Activated T-helper 17 cell treated with anti-CD3 and anti-CD28 coated beads, Interleukin-2, amount 50 U/mL, for 72 hours (primary cell): ENCODE data around the gene RPUSD1. TPM values are rescaled to one million over a fixed set of nuclear protein-coding genes. Genes with fewer than 3 reads are reported as not detected.
"Not testable (repeated sequence)": the region's sequence is repeated elsewhere in the genome, so short reads cannot be mapped to it uniquely, and the experiment has no call there.

ENCODE experiments used
- ATAC-seq: fragments of 150-1000 bp; cut with Tn5 transposase; replicated peaks from 2 replicates; pipeline ENCODE4 v1.10.0; 2021; ENCODE audit warnings: mild to moderate bottlenecking, moderate library complexity
- H3K27ac Mint-ChIP-seq: one replicate; pipeline ENCODE4 v1.8.0; 2022; ENCODE audit warnings: mixed read lengths
- H3K27me3 Mint-ChIP-seq: one replicate; pipeline ENCODE4 v1.8.0; 2022; ENCODE audit warnings: mixed read lengths
- H3K36me3 Mint-ChIP-seq: one replicate; pipeline ENCODE4 v1.8.0; 2022; ENCODE audit warnings: low read depth, mild to moderate bottlenecking, mixed read lengths
- H3K4me1 Mint-ChIP-seq: one replicate; pipeline ENCODE4 v1.8.0; 2022; ENCODE audit warnings: mixed read lengths
- H3K4me3 Mint-ChIP-seq: one replicate; pipeline ENCODE4 v1.8.0; 2022; ENCODE audit warnings: mild to moderate bottlenecking, mixed read lengths
- H3K9me3 Mint-ChIP-seq: one replicate; pipeline ENCODE4 v1.8.0; 2022; ENCODE audit warnings: mixed read lengths
- total RNA-seq, 2 donors: library from RNA; stranded (reverse); gene quantifications; one replicate each; pipeline ENCODE4 v1.2.3, GENCODE V29; 2022

Gene RPUSD1
- total RNA-seq, 2 donors from 2014 or later = 13.2 to 40.6 TPM

DNA sequence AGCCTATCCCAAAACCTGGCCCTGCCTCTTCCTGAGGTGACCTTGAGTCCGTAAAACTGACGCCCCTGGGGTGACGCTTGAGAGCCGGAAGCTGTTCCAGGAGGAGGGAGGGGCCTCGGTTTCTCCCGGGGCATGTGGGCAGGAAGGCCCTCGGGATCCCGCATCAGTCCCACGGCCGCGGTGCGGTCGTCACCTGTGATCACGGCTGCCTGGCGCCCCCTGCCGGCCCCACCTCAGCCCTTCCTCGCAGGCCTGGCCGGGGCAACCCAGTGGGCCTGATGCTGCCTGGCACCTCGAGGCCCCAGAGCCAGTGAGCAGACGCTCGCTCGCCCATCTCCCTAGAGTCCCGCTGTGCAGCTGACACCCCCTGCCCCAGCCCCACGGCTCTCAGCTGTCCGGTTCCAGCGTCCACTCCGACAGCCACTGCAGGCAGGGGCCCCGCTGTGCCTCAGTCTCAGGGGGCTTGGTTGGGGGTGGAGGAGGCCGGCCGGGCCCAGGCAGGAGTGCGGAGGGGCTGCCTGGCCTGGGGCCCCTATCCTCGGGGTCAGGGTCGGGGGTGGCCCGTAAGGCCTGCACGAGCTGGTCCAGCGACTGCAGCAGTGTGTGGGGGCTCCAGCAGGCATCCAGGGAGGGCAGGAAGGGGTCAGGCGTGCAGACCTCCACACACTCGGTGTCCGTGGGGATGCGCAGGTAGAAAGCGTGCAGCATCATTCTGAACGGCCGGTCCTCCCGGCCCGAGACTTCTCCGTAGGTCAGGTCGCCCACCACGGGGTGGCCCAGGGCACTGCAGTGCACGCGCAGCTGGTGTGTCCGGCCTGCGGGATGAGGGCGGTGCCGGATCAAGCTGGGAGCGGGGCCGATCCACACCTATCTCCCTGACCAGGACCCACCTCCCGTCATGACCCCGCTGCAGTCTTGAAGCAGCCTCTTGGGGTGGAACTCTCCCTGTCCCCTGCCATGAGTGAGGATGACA lies 2.3 kb downstream of the RPUSD1 start:
- ATAC-seq = peak; percentile 37
- Mint-ChIP-seq H3K4me1 (no peaks in the 10 kb centered on the region), H3K36me3 (peaks cover under 1% of the 10 kb centered on the region), H3K27ac (no peak overlapping the region), H3K9me3 (no peaks in the 10 kb centered on the region), H3K27me3 (no peaks in the 10 kb centered on the region), H3K4me3 (peak overlapping the region; percentile 79)

DNA sequence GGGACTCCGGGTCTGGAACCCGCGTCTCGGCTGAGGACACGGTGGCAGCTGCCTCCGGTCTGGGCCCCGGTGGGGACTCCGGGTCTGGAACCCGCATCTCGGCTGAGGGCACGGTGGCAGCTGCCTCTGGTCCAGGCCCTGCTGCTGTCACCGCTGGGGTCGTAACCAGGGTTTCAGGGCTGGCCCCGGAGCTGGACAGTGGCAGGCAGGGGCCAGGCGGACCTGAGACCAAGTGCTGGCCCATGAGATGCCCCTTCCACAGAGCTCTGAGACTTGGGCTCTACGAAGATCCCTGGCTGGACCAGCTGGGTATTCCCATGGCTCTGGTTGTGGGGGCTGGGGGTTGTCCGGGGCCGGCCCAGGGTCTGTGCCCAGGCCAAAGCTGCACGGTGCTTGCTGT lies 3.8 kb downstream of the RPUSD1 start:
- no peak overlapping the region for H3K4me3 Mint-ChIP-seq
- H3K27ac Mint-ChIP-seq = no peak overlapping the region
- ATAC-seq = no peak
- no peaks in the 10 kb centered on the region for H3K4me1 Mint-ChIP-seq
- no peaks in the 10 kb centered on the region for H3K9me3 Mint-ChIP-seq
- no peaks in the 10 kb centered on the region for H3K36me3 Mint-ChIP-seq
- no peaks in the 10 kb centered on the region for H3K27me3 Mint-ChIP-seq

DNA sequence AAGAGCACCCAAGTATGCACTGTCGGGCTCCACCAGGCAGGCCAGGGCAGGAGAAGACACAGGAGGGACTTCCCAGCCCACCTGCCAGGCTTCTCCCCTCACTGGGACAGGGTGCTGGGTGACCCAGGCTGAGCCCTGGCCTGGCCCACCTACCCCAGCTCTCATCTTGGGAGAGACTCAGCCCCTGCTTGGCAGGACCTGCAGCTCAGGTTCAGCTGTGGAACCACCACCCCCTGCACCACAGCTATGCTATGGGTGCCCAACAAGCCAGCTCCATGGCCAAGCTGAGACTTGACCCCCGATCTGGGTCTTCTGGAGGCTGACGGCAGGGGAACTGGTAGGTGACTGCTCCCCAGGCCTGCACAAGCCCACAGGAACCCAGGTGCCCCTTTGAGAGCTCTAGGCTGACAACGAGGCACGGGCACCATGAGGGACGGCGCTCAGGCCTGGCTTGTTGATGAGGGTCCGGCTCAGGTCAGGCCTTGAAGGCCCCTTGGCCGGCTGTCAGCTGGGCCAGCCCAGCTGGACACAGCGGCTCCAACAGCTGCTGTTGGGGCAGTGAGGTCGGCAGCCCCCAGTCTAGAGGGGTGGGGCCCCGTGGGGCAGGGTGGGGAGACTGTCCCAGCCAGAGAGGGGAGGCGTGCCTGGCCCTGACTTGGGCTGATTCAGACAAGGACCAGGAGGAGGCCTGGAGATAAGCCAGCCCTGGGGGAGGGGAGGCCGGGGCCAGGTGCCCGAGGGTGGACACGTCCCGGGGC lies 4.6 kb downstream of the RPUSD1 start:
- no peaks in the 10 kb centered on the region for H3K27me3 Mint-ChIP-seq
- no peaks in the 10 kb centered on the region for H3K36me3 Mint-ChIP-seq
- no peak overlapping the region for H3K4me3 Mint-ChIP-seq
- no peaks in the 10 kb centered on the region for H3K4me1 Mint-ChIP-seq
- no peak overlapping the region for H3K27ac Mint-ChIP-seq
- no peak for ATAC-seq
- no peaks in the 10 kb centered on the region for H3K9me3 Mint-ChIP-seq

DNA sequence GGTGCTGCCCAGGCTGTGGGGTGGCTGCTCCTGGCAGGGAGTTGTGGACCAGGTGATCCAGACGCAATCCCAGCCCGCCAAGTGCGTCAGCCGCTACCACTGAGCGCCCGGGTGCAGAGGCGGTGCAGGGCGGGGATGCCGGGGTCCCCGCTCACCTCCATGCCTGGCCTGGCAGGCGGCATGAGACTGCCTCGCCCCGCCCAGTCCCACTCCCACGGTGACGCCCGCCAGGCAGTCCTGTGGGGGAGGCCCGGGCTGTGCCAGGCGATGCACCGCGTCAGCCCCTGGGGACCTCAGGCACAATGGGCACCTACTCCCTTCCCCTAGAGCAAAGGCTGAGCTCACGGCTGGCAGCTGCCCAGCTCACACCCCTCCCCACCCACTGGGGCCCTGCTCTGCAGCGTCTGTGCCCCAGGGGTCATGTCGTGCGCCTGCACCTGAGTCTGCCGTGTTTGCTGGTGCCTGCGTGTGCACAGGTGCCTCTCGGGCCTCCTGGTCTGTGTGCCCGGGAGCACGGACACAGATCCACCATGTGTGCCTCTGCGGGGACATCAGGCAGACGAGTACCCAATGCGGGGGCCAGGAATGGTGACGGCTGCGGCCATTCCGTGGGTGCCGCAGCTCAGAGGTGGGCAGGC lies 5.3 kb downstream of the RPUSD1 start:
- Mint-ChIP-seq H3K9me3 (no peaks in the 10 kb centered on the region), H3K36me3 (no peaks in the 10 kb centered on the region), H3K4me1 (no peaks in the 10 kb centered on the region), H3K27ac (no peak overlapping the region), H3K4me3 (no peak overlapping the region), H3K27me3 (peaks cover under 1% of the 10 kb centered on the region)
- no peak for ATAC-seq

DNA sequence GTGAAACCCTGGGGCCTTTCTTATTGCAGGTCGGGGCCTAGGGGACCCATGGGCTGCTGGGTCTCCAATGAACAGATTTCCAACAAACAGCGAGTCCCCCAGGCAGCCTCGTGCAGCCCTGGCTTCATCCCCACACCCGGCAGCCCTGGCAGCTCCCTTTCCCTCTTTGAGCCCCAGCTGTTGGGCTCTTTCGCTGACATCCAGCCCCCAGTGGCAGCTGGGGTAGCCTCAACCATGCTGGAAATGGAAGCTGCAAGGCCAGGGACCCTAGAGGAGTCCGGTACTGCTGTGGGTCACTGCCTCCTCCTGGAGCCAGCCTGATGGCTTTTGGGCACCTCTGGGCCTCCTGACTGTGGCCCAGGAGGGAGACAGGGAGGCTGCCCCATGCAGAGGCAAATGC lies 5.9 kb downstream of the RPUSD1 start:
- Mint-ChIP-seq H3K27ac (no peak overlapping the region), H3K27me3 (peaks cover 3% of the 10 kb centered on the region), H3K9me3 (no peaks in the 10 kb centered on the region), H3K4me3 (no peak overlapping the region), H3K4me1 (no peaks in the 10 kb centered on the region), H3K36me3 (no peaks in the 10 kb centered on the region)
- ATAC-seq = no peak

DNA sequence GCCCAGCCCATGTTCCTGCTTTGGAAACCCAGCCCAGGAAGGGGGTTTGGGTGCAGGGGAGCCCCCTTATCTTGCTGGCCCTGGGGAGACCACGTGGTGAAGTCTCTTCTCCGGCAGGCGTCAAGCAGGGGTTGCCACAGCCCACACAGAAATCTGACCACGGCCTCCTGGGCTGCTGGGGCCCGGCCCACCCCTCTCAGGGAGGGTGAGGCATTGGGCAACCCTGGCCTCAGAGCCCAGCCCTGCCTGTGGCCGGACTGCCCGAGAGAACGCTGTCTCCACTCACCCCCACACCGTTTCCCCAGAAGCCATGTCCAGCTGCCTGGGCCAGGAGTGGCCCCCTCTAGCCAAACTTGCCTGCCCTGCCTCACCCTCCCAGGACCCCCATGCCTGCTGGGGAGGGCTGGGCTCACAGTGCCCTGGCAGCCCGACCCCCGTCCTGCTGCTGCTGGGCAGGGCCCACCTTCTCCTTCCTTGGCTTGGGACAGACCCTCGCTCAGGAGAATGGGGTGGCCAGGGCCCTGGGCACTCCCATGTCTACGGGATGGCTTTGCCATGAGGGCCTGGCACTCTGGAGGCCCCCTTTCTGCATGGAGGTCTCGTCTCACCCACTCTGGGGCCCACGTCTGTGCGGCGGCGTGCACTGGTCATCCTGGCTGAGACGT lies 6.7 kb downstream of the RPUSD1 start:
- Mint-ChIP-seq H3K9me3 (no peaks in the 10 kb centered on the region), H3K36me3 (no peaks in the 10 kb centered on the region), H3K4me1 (no peaks in the 10 kb centered on the region), H3K4me3 (no peak overlapping the region), H3K27me3 (peaks cover 3% of the 10 kb centered on the region), H3K27ac (no peak overlapping the region)
- ATAC-seq = no peak

DNA sequence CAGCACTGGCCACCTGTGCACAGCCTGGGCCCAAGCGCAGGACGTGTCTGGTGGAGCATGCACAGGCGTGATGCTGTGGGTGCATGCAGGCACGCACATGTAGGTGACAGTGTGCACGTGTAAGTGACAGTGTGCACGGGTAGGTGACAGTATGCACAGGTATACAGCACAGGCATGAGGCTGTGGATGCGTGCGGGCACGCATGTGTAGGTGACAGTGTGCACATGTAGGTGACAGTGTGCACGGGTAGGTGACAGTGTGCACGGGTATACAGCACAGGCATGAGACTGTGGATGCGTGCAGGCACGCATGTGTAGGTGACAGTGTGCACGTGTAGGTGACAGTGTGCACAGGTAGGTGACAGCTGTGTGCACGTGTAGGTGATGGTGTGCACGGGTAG lies 7.9 kb downstream of the RPUSD1 start:
- H3K4me1 Mint-ChIP-seq = no peaks in the 10 kb centered on the region
- ATAC-seq = no peak
- no peaks in the 10 kb centered on the region for H3K9me3 Mint-ChIP-seq
- no peaks in the 10 kb centered on the region for H3K36me3 Mint-ChIP-seq
- peaks cover 3% of the 10 kb centered on the region for H3K27me3 Mint-ChIP-seq
- H3K4me3 Mint-ChIP-seq = no peak overlapping the region
- H3K27ac Mint-ChIP-seq = no peak overlapping the region

DNA sequence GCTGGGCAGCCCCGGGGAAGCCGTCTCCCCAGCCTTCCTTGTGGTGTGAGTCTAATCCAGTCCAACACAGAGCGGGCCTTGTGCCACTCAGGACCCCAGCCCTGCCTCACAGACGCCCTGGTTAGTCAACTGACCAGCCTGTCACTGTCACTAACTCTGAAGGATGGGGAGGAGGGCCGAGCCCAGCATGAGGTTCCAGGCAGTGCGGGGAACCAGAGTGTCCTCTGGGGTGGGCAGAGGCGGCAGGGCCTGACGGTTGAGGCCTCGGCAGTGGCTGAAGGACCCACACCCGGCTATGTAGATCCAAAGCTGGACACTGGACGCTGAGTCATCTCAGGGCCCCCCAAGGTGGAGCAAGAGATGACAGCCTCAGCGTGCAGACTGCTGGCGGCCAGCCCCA lies 8.6 kb downstream of the RPUSD1 start:
- Mint-ChIP-seq H3K27ac (no peak overlapping the region), H3K36me3 (no peaks in the 10 kb centered on the region), H3K4me1 (no peaks in the 10 kb centered on the region), H3K27me3 (peaks cover 3% of the 10 kb centered on the region), H3K4me3 (no peak overlapping the region), H3K9me3 (no peaks in the 10 kb centered on the region)
- no peak for ATAC-seq

DNA sequence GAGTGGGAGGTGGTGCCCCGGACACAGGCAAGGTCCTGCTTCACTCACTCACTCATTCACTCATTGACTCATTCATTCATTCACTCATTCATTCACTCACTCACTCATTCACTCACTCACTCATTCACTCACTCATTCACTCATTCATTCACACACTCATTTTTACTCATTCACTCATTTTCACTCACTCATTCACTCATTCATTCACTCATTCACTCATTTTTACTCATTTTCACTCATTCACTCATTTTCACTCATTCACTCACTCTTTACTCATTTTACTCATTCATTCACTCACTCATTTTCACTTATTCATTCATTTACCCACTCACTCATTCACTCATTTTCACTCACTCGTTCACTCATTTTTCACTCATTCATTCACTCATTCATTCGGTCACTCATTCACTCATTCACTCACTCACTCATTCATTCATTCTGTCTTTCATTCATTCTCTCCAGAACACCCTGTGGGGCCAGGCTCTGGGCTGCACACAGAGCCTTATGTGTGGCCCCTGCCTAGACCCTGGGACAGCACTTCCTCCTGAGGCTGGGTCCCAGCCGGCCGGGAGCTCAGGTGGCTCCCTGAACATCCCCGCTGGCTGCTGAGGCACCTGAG lies 9.2 kb downstream of the RPUSD1 start:
- no peaks in the 10 kb centered on the region for H3K9me3 Mint-ChIP-seq
- no peaks in the 10 kb centered on the region for H3K4me1 Mint-ChIP-seq
- peak; percentile 35 for ATAC-seq
- no peak overlapping the region for H3K4me3 Mint-ChIP-seq
- no peak overlapping the region for H3K27ac Mint-ChIP-seq
- H3K36me3 Mint-ChIP-seq = no peaks in the 10 kb centered on the region
- H3K27me3 Mint-ChIP-seq = peaks cover 3% of the 10 kb centered on the region

DNA sequence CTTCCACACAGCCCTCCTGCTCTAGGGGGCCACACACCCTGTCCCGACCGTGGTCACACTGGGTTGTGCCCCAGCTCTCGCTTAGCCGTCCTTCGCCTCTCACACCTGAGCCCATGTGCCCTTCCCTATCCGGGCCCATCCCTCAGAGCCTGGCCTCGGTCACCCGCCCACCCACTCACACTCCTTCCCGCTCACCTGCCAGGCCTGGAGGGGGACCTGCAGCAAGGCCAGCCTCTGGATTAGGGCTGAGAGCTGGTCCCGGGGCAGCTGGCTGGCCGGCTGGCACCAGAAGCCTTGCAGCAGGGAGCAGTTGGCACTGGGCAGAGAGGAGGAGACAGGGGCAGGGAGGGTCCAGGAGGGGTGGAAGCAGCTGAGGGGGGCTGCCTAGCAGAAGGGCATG lies 9.7 kb downstream of the RPUSD1 start:
- Mint-ChIP-seq H3K27me3 (peaks cover 3% of the 10 kb centered on the region), H3K9me3 (no peaks in the 10 kb centered on the region), H3K4me1 (no peaks in the 10 kb centered on the region), H3K36me3 (no peaks in the 10 kb centered on the region), H3K27ac (no peak overlapping the region), H3K4me3 (no peak overlapping the region)
- ATAC-seq = no peak

DNA sequence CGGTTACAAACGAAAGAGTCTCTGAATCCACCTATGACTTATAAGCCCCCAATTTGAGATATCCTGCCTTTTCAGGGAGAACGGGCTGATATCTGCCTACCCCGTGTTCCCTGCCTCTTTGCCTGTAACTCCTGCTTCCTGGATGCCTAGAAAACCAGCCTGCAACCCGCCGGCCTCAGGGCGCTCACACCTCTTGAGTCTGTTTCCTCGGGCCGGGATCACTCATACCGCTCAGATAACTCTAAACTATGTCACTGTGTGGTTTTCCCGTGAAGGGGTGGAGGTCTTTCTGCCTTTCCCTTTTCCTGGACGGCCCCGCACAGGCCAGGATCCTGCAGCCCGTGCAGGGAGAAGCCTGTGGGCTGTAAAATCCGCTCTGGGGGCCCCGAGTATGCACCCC lies 10.4 kb downstream of the RPUSD1 start:
- Mint-ChIP-seq H3K4me1 (no peaks in the 10 kb centered on the region), H3K4me3 (no peak overlapping the region), H3K36me3 (no peaks in the 10 kb centered on the region), H3K9me3 (no peaks in the 10 kb centered on the region), H3K27ac (no peak overlapping the region), H3K27me3 (peaks cover 3% of the 10 kb centered on the region)
- no peak for ATAC-seq

DNA sequence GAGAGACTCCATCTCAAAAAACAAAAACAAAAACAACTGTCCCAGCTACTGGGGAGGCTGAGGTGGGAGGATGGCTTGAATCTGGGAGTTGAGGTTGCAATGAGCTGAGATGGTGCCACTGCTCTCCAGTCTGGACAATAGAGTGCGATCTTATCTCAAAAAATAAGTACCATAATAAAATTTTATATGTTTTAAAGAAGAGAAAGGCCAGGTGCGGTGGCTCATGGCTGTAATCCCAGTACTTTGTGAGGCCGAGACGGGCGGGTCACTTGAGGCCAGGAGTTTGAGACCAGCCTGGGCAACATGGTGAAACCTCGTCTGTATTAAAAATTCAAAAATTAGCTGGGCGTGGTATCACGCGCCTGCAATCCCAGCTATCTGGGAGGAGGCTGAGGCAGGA lies 11.4 kb downstream of the RPUSD1 start:
- H3K27me3 Mint-ChIP-seq = peaks cover 3% of the 10 kb centered on the region
- H3K4me3 Mint-ChIP-seq = no peak overlapping the region
- no peaks in the 10 kb centered on the region for H3K4me1 Mint-ChIP-seq
- H3K36me3 Mint-ChIP-seq = no peaks in the 10 kb centered on the region
- H3K9me3 Mint-ChIP-seq = no peaks in the 10 kb centered on the region
- H3K27ac Mint-ChIP-seq = no peak overlapping the region
- ATAC-seq = no peak

DNA sequence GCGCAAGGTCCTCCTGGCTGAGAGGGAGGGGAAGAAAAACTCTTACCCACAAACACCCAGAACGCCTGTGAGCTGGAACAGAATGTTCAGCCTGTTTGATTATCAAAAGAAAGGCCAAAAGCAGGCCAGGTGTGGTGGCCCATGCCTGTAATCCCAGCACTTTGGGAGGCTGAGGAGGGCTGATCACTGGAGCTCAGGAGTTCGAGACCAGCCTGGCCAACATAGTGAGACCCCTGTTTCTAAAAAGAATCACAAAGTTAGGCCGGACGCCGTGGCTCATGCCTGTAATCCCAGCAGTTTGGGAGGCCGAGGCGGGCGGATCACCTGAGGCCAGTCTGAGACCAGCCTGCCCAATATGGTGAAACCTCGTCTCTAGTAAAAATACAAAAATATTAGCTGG lies 11.9 kb downstream of the RPUSD1 start:
- H3K36me3 Mint-ChIP-seq, H3K4me3 Mint-ChIP-seq, H3K4me1 Mint-ChIP-seq, H3K9me3 Mint-ChIP-seq, H3K27ac Mint-ChIP-seq, H3K27me3 Mint-ChIP-seq, ATAC-seq: not testable (repeated sequence)

DNA sequence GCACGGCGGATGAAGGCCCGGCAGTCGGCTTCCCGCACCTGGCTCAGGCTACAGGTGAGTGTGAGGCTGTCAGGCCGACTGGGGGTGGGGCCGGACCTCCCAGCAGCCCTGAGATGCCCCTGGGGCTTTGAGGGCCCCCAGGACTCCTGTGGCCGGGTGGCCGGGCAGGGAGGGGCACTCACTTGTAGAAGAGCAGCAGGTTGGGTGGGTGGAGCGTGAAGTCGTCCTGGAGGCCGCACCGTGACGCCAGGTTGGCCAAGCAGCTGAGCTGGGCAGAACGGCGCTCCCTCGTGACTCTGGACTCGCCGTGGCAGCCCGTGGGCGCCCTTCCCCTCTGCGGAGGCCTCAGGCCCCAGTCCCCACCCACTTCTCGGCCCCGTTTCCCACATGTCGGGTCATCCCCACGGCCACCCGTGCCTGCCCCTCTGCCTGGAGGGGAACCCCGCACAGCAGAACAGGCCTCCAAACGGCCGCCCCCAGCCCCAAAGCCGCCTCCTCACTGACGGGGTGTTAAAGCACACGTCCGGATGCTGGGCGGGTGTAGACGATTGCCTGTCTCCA lies 12.9 kb downstream of the RPUSD1 start:
- no peak for ATAC-seq
- H3K27me3 Mint-ChIP-seq = peaks cover 3% of the 10 kb centered on the region
- H3K4me3 Mint-ChIP-seq = no peak overlapping the region
- H3K27ac Mint-ChIP-seq = no peak overlapping the region
- H3K36me3 Mint-ChIP-seq = no peaks in the 10 kb centered on the region
- H3K4me1 Mint-ChIP-seq = no peaks in the 10 kb centered on the region
- H3K9me3 Mint-ChIP-seq = no peaks in the 10 kb centered on the region
